Osteoblast (primary cell): ENCODE measurements around the gene SDR42E2. TPM values are rescaled to one million over a fixed set of nuclear protein-coding genes. Genes with fewer than 3 reads are reported as not detected.

Source experiments
- DNase-seq: peaks from one replicate; pipeline ENCODE4 v3.0.0; 2011; ENCODE audit warnings: low spot score, mixed read lengths; ENCODE audit not compliant: insufficient read length; ENCODE audit errors: missing footprints
- H2AFZ ChIP-seq: 2 replicates; pipeline ENCODE4 v1.6.0; 2011; ENCODE audit warnings: mild to moderate bottlenecking, low read length
- H3K27ac ChIP-seq: 2 replicates; pipeline ENCODE4 v1.5.1; 2011; ENCODE audit warnings: mild to moderate bottlenecking, low read depth, low read length, moderate library complexity
- H3K27me3 ChIP-seq: 2 replicates; pipeline ENCODE4 v1.6.0; 2012; ENCODE audit warnings: mild to moderate bottlenecking, control low read depth, inconsistent platforms, low read length, moderate library complexity; ENCODE audit not compliant: insufficient read depth
- H3K36me3 ChIP-seq: 2 replicates; pipeline ENCODE4 v1.5.1; 2011; ENCODE audit warnings: mild to moderate bottlenecking, low read length, control low read depth, moderate library complexity; ENCODE audit not compliant: insufficient read depth
- H3K4me1 ChIP-seq: 2 replicates; pipeline ENCODE4 v1.5.1; 2011; ENCODE audit warnings: mild to moderate bottlenecking, low read length, control low read depth, moderate library complexity; ENCODE audit not compliant: insufficient read depth
- H3K4me2 ChIP-seq: 2 replicates; pipeline ENCODE4 v1.6.0; 2011; ENCODE audit warnings: mild to moderate bottlenecking, low read length; ENCODE audit not compliant: insufficient read depth
- H3K4me3 ChIP-seq: fragments of 200-600 bp; sonication (generic); 3 replicates; pipeline ENCODE4 v1.5.1; 2012; ENCODE audit warnings: mild to moderate bottlenecking, low read length, inconsistent platforms; ENCODE audit not compliant: insufficient read depth
- H3K79me2 ChIP-seq: 2 replicates; pipeline ENCODE4 v1.6.0; 2012; ENCODE audit warnings: mild to moderate bottlenecking, low read length, control low read depth, inconsistent platforms; ENCODE audit not compliant: insufficient read depth
- H3K9me3 ChIP-seq: 2 replicates; pipeline ENCODE4 v1.5.1; 2011; ENCODE audit warnings: low read depth, low read length, control low read depth
- H4K20me1 ChIP-seq: 2 replicates; pipeline ENCODE4 v1.6.0; 2012; ENCODE audit warnings: mild to moderate bottlenecking, low read length, control low read depth; ENCODE audit not compliant: insufficient read depth
- total RNA-seq: library from RNA; depleted of rRNA; stranded (reverse); fragments of >200 nt; gene quantifications from 2 replicates; pipeline ENCODE4 v1.2.3, GENCODE V29; 2012
- TF ChIP-seq, protein P1 (sequence below): IDR thresholded peaks from 2 replicates; pipeline ENCODE4 v1.5.1; 2011; ENCODE audit warnings: mild to moderate bottlenecking, low read depth, low read length, moderate library complexity; ENCODE audit errors: extremely low read depth

Gene SDR42E2
- total RNA-seq, 1 donor = not detected

DNA sequence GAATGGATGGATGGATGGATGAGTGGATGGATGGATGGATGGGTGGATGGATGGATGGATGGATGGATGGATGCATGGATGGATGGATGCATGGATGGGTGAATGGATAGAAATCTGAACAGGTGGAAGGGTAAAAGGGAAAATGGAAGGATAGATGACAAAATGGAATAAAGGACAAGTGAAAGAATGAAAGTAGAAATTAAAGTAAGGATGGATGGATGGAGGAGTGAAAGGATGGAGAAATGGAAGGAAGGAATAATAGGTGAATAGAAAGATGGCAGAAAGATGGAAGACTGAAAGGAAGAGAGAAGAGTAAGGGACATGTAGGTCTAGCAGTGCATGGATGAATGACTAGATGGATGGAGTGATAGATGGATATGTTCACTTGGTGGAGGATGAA lies 40.1 kb upstream of the SDR42E2 start:
- Histone ChIP-seq H3K4me3 (no peak overlapping the region), H3K4me1 (peaks cover 5% of the 10 kb centered on the region), H2AFZ (no peak overlapping the region), H3K79me2 (no peaks in the 10 kb centered on the region), H3K27me3 (no peaks in the 10 kb centered on the region), H3K36me3 (no peaks in the 10 kb centered on the region), H3K9me3 (no peaks in the 10 kb centered on the region), H3K4me2 (no peak overlapping the region), H4K20me1 (no peaks in the 10 kb centered on the region), H3K27ac (no peak overlapping the region)
- TF ChIP-seq, protein P1, sequence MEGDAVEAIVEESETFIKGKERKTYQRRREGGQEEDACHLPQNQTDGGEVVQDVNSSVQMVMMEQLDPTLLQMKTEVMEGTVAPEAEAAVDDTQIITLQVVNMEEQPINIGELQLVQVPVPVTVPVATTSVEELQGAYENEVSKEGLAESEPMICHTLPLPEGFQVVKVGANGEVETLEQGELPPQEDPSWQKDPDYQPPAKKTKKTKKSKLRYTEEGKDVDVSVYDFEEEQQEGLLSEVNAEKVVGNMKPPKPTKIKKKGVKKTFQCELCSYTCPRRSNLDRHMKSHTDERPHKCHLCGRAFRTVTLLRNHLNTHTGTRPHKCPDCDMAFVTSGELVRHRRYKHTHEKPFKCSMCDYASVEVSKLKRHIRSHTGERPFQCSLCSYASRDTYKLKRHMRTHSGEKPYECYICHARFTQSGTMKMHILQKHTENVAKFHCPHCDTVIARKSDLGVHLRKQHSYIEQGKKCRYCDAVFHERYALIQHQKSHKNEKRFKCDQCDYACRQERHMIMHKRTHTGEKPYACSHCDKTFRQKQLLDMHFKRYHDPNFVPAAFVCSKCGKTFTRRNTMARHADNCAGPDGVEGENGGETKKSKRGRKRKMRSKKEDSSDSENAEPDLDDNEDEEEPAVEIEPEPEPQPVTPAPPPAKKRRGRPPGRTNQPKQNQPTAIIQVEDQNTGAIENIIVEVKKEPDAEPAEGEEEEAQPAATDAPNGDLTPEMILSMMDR = no peak
- no peak for DNase-seq

DNA sequence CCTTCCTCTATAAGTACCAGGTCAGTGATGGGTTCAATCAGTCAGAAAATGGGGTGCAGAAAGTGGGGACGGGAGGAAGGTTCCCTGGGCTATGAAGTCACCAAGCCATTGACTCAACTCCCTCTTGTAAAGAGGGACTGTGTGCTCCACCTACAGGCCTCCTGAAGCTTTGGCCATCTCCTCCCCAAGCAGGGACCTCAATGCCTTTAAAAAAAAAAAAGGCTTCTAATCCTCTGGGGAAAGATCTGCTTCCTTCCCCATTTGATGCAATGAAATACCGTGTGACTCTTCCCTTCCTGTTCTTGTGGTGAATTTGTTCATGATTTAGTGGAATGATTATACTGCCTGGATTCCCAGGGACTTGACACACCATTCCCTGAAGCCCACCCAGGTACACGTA lies 39.2 kb upstream of the SDR42E2 start:
- TF ChIP-seq, protein P1 = no peak
- no peaks in the 10 kb centered on the region for H3K9me3 ChIP-seq
- peaks cover 5% of the 10 kb centered on the region for H3K4me1 ChIP-seq
- no peaks in the 10 kb centered on the region for H3K27me3 ChIP-seq
- no peaks in the 10 kb centered on the region for H4K20me1 ChIP-seq
- H3K36me3 ChIP-seq = no peaks in the 10 kb centered on the region
- no peak for DNase-seq
- no peak overlapping the region for H3K4me3 ChIP-seq
- H3K79me2 ChIP-seq = no peaks in the 10 kb centered on the region
- H2AFZ ChIP-seq = no peak overlapping the region
- no peak overlapping the region for H3K27ac ChIP-seq
- H3K4me2 ChIP-seq = no peak overlapping the region

DNA sequence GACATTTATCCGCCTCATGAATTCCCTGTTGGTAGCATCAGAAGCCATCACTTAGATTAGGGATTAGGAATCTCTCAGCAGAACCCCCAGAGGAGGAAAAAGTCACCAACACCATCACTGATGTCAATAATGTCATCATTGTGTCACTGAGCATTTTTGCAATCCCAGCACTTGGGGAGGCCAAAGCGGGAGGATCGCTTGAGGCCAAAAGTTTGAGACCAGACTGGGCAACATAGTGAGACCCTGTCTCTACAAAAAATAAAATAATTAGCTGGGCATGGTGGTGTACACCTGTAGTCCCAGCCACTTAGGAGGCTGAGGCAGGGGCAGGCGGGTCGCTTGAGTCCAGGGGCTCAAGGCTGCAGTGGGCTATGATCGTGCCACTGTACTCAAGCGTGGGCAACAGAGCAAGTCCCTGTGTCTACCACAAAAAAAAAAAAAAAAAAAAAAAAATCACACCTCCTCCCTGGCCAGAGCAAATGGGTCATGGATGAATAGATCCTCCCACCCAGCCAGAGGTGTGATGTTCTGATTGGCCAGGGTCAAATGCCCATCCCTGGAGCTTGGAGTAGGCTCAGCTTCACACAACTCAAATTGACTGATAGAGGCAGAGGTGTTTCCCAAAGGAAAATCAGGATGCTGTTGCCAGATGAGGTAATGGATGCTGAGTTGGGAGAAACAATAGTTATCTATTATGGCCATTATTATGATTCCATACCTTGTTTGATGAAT lies 38.4 kb upstream of the SDR42E2 start:
- H3K9me3 ChIP-seq = no peaks in the 10 kb centered on the region
- H3K36me3 ChIP-seq = no peaks in the 10 kb centered on the region
- H3K4me1 ChIP-seq = peaks cover 5% of the 10 kb centered on the region
- no peak for DNase-seq
- no peak overlapping the region for H3K4me2 ChIP-seq
- no peaks in the 10 kb centered on the region for H4K20me1 ChIP-seq
- H2AFZ ChIP-seq = no peak overlapping the region
- H3K79me2 ChIP-seq = no peaks in the 10 kb centered on the region
- H3K27me3 ChIP-seq = no peaks in the 10 kb centered on the region
- H3K27ac ChIP-seq = no peak overlapping the region
- TF ChIP-seq, protein P1 = no peak
- no peak overlapping the region for H3K4me3 ChIP-seq

DNA sequence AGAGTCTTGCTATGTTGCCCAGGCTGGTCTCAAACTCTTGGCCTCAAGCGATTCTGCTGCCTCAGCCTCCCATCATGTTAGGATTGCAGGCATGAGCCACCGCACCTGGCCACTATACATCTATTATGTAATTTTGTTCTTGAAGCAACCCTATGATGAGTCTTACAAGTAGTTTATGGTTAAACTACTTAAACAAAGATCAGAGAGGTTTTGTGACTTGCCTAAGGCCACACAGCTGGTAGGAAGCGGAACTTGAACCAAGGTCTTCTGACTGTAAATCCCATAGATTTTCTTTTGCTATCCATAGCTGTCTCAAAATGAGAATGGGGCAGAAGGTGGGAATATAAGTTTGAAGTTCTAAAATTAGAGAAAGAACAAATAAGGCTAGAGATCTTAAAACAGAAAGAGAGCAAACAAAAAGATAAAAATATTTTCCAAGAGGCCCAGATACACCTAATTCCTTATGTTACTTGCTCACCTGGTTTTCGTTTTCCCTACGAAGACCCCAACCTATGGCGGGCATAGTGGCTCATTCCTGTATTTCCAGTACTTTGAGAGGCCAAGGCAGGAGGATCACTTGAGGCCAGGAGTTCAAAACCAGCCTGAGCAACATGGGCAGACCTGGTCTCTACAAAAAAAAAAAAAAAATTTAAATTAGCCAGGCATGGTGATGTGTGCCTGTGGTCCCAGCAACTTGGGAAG lies 37.6 kb upstream of the SDR42E2 start:
- TF ChIP-seq, protein P1 = no peak

More for the DNA sequence above, 37.6 kb upstream of the SDR42E2 start:
- H2AFZ ChIP-seq = no peak overlapping the region
- no peak overlapping the region for H3K27ac ChIP-seq
- H4K20me1 ChIP-seq = no peaks in the 10 kb centered on the region
- no peak overlapping the region for H3K4me3 ChIP-seq
- no peaks in the 10 kb centered on the region for H3K9me3 ChIP-seq
- H3K4me1 ChIP-seq = peaks cover 5% of the 10 kb centered on the region
- H3K79me2 ChIP-seq = no peaks in the 10 kb centered on the region
- no peak for DNase-seq
- H3K36me3 ChIP-seq = no peaks in the 10 kb centered on the region
- H3K4me2 ChIP-seq = no peak overlapping the region
- no peaks in the 10 kb centered on the region for H3K27me3 ChIP-seq
